Measurements from ENCODE around the gene OR2AG1. TPM values are rescaled to one million over a fixed set of nuclear protein-coding genes. Genes with fewer than 3 reads are reported as not detected.

OR2AG1 gene
- total RNA-seq: not detected

DNA sequence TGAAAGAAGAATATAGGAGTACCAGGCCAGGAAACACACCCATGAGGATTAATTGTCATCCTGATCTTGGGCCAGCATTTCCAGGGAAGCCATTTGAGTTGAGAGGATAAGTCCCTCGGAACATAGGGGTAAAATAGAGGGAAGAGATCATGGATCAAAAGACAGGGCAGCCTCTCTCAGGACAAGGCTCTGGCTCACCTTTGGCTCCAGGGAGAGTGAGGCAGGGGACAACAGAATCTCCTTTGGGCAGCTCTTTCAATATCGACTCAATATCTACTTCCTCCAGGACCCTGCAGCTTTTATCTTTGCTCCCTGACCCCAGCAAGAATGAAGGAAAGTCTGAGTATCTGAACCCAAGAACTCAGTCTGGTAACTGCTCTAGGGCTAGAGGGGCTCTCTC lies at the start of gene OR2AG1:
OR2AG1 (plus strand) TSS at position 301 of the 400 bp plus-strand sequence. CDS start 2,018 bp downstream, outside the sequence.
- no peak within 1 kb of the TSS for H3K27ac Mint-ChIP-seq
- no peak within 1 kb of the TSS for H3K4me3 Mint-ChIP-seq
- no peaks in the 10 kb centered on the region for H3K36me3 Mint-ChIP-seq (ENCODE audit: insufficient read depth in 2 of 2)
- H3K4me1 Mint-ChIP-seq (ENCODE audit: low read depth): no peaks in the 10 kb centered on the region
- no peaks in the 10 kb centered on the region for H3K27me3 Mint-ChIP-seq (ENCODE audit: low read depth)
- DNase-seq (no peak), ATAC-seq (replicated peaks in 1 of 2) (no peak)
- H3K9me3 Mint-ChIP-seq: no peaks in the 10 kb centered on the region

DNA sequence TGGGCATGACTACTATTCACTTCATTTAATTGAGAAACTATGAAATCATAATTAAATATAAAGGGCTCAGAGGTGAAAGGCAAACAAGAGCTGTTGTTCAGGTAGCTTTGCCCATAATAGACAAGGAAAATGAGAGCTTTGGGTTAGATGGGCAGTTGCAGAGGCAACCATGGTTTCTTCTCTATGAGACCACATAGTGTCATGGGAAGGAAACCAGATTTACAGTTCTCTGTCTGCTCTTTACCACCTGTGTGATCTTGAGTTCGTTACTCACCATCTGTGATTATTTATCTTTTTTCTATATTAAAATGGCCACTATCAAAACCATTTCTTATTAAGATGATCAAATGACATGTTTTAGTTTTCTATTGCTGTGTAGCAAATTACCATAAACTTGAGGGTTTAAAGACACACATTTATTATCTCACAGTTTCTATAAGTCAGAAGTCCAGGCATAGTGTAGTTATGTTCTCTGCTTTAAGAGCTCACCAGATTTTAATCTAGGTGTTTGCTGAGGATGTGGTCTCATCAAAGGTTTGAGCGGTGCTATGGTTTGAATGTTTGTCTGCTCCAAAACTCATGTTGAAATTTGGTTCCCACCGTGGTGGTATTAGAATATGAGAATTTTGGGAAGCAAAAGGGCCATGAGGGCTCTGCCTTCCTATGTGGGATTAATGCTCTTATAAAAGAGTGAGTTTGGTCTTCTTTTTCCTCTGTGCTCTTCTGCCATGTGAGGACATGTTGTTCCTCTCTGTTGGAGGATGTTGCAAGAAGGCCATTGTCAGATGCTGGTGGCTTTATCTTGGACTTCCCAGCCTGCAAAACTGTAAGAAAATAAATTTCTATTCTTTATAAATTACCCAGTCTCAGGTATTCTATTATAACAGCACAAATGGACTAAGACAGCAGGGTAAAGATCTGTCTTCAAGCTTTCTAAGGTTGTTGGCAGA lies 49.2 kb upstream of the OR2AG1 start:
- H3K4me1 Mint-ChIP-seq (ENCODE audit: low read depth): peaks cover 85% of the 10 kb centered on the region

DNA sequence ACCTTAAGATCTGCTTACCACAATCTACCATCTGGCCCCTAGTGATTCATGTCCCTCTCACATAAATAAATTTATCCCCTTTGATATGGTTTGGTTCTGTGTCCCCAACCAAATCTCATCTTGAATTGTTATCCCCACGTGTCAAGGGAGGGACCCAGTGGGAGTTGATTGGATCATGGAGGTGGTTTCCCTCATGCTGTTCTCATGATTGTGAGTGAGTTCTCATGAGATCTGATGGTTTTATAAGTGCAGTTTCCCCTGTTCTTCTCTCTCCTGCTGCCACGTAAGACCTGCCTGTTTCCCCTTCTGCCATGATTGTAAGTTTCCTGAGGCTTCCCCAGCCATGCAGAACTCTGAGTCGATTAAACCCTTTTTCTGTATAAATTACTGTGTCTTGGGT lies 48.2 kb upstream of the OR2AG1 start:
- Mint-ChIP-seq H3K4me1 (ENCODE audit: low read depth) (peaks cover 82% of the 10 kb centered on the region), H3K36me3 (ENCODE audit: insufficient read depth in 2 of 2) (peaks cover 11 to 27% of the 10 kb centered on the region in 2 donors), H3K9me3 (peaks cover 0 to 1% of the 10 kb centered on the region in 2 donors), H3K27ac (peak overlapping the region; percentile 98), H3K27me3 (ENCODE audit: low read depth) (no peaks in the 10 kb centered on the region), H3K4me3 (peak overlapping the region; percentile 49 to 69)
- ATAC-seq (replicated peaks in 1 of 2) (peak in 1 of 2 donors; percentile 5), DNase-seq (no peak)

More for the DNA sequence above, 49.2 kb upstream of the OR2AG1 start:
- DNase-seq: peak in 1 of 2 donors; percentile 17
- peak; percentile 64 to 68 for ATAC-seq (replicated peaks in 1 of 2)
- peak overlapping the region; percentile 92 for H3K27ac Mint-ChIP-seq
- H3K4me3 Mint-ChIP-seq: peak overlapping the region; percentile 8 to 67
- no peaks in the 10 kb centered on the region for H3K27me3 Mint-ChIP-seq (ENCODE audit: low read depth)
- peaks cover 0 to 1% of the 10 kb centered on the region in 2 donors for H3K9me3 Mint-ChIP-seq
- peaks cover 11 to 30% of the 10 kb centered on the region in 2 donors for H3K36me3 Mint-ChIP-seq (ENCODE audit: insufficient read depth in 2 of 2)

DNA sequence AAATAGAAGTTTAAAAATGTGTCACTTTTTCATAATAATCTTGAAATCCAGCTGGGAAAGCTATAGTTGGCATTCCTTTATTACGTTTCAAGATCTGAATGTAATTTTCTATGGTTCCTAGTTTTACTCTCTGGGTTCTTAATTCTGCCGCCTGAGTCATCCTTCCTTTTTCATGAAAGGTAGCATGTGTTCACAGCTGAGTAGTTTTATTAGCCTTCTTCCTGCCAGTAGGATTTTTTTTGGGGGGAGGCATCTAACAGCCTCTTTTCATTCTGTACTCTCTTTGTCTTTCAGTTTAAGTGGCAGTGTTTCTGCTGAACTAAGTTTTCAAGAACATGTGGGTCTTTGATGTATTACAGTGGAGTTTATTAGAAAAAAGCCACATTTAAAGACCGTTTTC lies 47.5 kb upstream of the OR2AG1 start:
- Mint-ChIP-seq H3K4me1 (ENCODE audit: low read depth) (peaks cover 85% of the 10 kb centered on the region), H3K4me3 (peak overlapping the region; percentile 49 to 69), H3K9me3 (peaks cover 0 to 1% of the 10 kb centered on the region in 2 donors), H3K36me3 (ENCODE audit: insufficient read depth in 2 of 2) (peaks cover 12 to 23% of the 10 kb centered on the region in 2 donors), H3K27me3 (ENCODE audit: low read depth) (no peaks in the 10 kb centered on the region), H3K27ac (peak overlapping the region; percentile 98)
- DNase-seq (no peak), ATAC-seq (replicated peaks in 1 of 2) (no peak)

- peak overlapping the region; percentile 13 to 49 for H3K4me3 Mint-ChIP-seq
- H3K36me3 Mint-ChIP-seq (ENCODE audit: insufficient read depth in 2 of 2): peaks cover 12 to 26% of the 10 kb centered on the region in 2 donors
- ATAC-seq (replicated peaks in 1 of 2): peak; percentile 49 to 72
These were observed 46.2 kb upstream of the OR2AG1 start for GRCh38 chr11:6736495-6737121.

DNA sequence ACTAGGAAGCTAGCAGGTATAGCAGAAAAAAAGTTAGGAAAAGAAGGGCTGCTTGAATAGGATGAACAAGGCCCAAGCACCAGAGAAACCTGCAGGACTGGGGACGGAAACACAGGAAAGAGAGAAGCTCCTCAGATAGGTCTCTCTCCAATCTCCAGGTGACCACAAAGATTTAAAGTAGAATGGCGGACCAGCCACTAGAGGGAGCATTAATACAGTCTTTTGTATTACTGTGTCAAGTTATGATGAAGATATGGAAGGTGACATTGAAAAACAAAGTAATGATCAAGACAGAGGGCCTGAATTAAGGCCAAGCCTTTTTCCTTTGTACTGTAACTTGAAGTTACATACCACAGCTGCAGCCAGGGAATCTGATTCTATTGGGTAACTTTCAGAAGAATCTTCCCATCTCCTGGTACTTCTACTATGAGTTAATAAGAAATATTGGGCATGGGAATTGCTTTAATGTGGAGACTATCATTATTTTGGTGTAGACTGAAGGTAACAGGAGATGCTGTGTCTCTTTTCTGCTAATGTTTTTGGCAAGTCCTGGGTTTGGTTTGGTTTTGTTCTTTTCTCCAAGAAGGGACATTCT lies 44.9 kb upstream of the OR2AG1 start:
- Mint-ChIP-seq H3K27me3 (ENCODE audit: low read depth) (no peaks in the 10 kb centered on the region), H3K4me3 (peak overlapping the region; percentile 7 to 25), H3K4me1 (ENCODE audit: low read depth) (peaks cover 78% of the 10 kb centered on the region), H3K9me3 (no peaks in the 10 kb centered on the region), H3K36me3 (ENCODE audit: insufficient read depth in 2 of 2) (peaks cover 8 to 19% of the 10 kb centered on the region in 2 donors), H3K27ac (peak overlapping the region; percentile 49)
- DNase-seq (peak; percentile 65), ATAC-seq (replicated peaks in 1 of 2) (peak; percentile 54 to 65)

More at GRCh38 chr11:6736495-6737121, 46.2 kb upstream of the OR2AG1 start:
- Mint-ChIP-seq H3K4me1 (ENCODE audit: low read depth) (peaks cover 91% of the 10 kb centered on the region), H3K9me3 (peaks cover 0 to 1% of the 10 kb centered on the region in 2 donors), H3K27ac (peak overlapping the region; percentile 98), H3K27me3 (ENCODE audit: low read depth) (no peaks in the 10 kb centered on the region)
- DNase-seq: no peak

DNA sequence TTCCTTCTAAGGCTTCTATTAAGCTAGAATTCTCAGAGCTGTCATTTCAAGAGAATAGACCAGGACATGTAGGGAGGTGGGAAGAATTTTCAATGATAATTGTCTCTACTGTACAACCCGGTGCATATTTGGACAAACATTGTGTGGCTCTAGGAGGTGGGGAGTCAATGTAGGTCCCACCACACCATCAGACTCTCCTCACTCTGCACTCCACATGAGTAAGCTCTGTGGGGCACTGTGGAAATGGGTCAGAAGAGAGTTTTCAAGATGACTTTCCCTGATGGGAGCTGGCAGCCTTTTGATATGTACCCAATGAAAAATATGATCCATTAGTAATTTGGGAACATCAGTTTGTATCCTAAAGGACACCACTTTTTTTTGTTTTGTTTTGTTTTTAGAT lies 44.2 kb upstream of the OR2AG1 start:
- peak in 1 of 2 donors; percentile 24 for ATAC-seq (replicated peaks in 1 of 2)

GRCh38 chr11:6742260-6742659 lies 40.6 kb upstream of the OR2AG1 start:
- Mint-ChIP-seq H3K36me3 (ENCODE audit: insufficient read depth in 2 of 2) (peaks cover 5% of the 10 kb centered on the region in 2 donors), H3K4me1 (ENCODE audit: low read depth) (peaks cover 35% of the 10 kb centered on the region), H3K9me3 (no peaks in the 10 kb centered on the region), H3K27ac (peak overlapping the region; percentile 42), H3K4me3 (no peak overlapping the region), H3K27me3 (ENCODE audit: low read depth) (no peaks in the 10 kb centered on the region)
- peak; percentile 20 to 43 for DNase-seq
- ATAC-seq (replicated peaks in 1 of 2): peak; percentile 16 to 33

More for the DNA sequence above, 44.2 kb upstream of the OR2AG1 start:
- peak overlapping the region; percentile 49 for H3K27ac Mint-ChIP-seq
- no peaks in the 10 kb centered on the region for H3K9me3 Mint-ChIP-seq
- H3K36me3 Mint-ChIP-seq (ENCODE audit: insufficient read depth in 2 of 2): peaks cover 8 to 17% of the 10 kb centered on the region in 2 donors
- peaks cover 72% of the 10 kb centered on the region for H3K4me1 Mint-ChIP-seq (ENCODE audit: low read depth)
- no peaks in the 10 kb centered on the region for H3K27me3 Mint-ChIP-seq (ENCODE audit: low read depth)
- DNase-seq: no peak
- peak overlapping the region in 1 of 2 donors; percentile 7 for H3K4me3 Mint-ChIP-seq

- peaks cover 4 to 5% of the 10 kb centered on the region in 2 donors for H3K36me3 Mint-ChIP-seq (ENCODE audit: insufficient read depth in 2 of 2)
- H3K27me3 Mint-ChIP-seq (ENCODE audit: low read depth): no peaks in the 10 kb centered on the region
- H3K9me3 Mint-ChIP-seq: no peaks in the 10 kb centered on the region
- H3K4me3 Mint-ChIP-seq: no peak overlapping the region
- H3K4me1 Mint-ChIP-seq (ENCODE audit: low read depth): peaks cover 12% of the 10 kb centered on the region
- DNase-seq (no peak), ATAC-seq (replicated peaks in 1 of 2) (no peak)
- H3K27ac Mint-ChIP-seq: no peak overlapping the region
These were observed 37.8 kb upstream of the OR2AG1 start for GRCh38 chr11:6745018-6745417.

GRCh38 chr11:6745465-6746015 lies 37.3 kb upstream of the OR2AG1 start:
- no peak for DNase-seq
- H3K4me1 Mint-ChIP-seq (ENCODE audit: low read depth): peaks cover 7% of the 10 kb centered on the region
- ATAC-seq (replicated peaks in 1 of 2): peak; percentile 27 to 33
- no peaks in the 10 kb centered on the region for H3K9me3 Mint-ChIP-seq
- H3K27me3 Mint-ChIP-seq (ENCODE audit: low read depth): no peaks in the 10 kb centered on the region
- no peak overlapping the region for H3K27ac Mint-ChIP-seq
- no peak overlapping the region for H3K4me3 Mint-ChIP-seq
- H3K36me3 Mint-ChIP-seq (ENCODE audit: insufficient read depth in 2 of 2): peaks cover 4 to 5% of the 10 kb centered on the region in 2 donors

DNA sequence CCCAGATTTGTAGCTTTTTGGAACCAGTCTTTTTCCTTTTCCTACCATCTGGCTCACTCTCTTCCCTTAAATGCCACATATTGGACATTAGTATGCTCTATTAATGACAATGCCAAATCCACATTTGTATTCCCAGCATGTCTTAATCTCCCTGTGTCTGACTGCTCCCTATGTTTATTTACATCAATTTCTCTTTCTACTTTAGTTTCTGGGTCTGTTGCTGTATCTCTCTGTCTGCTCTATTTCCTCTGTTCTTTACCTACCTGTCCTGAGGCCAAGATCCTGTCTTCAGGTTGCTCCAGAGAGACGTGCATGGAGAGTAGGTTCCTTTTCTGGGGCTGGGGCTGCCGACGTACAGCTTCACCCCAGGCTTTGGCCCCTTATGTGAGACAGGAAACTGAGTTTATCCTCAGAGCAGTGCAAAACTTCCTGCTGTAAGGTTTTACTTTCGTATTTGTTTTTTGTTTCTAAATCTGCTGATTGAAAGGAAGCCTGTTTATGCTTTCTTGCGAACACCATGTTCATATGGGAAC lies 36.7 kb upstream of the OR2AG1 start:
- H3K4me3 Mint-ChIP-seq: no peak overlapping the region
- H3K27ac Mint-ChIP-seq: no peak overlapping the region
- H3K9me3 Mint-ChIP-seq: no peaks in the 10 kb centered on the region
- ATAC-seq (replicated peaks in 1 of 2) (peak; percentile 80 to 83), DNase-seq (peak; percentile 38 to 39)
- H3K27me3 Mint-ChIP-seq (ENCODE audit: low read depth): no peaks in the 10 kb centered on the region
- H3K36me3 Mint-ChIP-seq (ENCODE audit: insufficient read depth in 2 of 2): peaks cover 0 to 1% of the 10 kb centered on the region in 2 donors
- H3K4me1 Mint-ChIP-seq (ENCODE audit: low read depth): peaks cover under 1% of the 10 kb centered on the region

- Mint-ChIP-seq H3K36me3 (ENCODE audit: insufficient read depth in 2 of 2) (peaks cover 0 to 1% of the 10 kb centered on the region in 2 donors), H3K27ac (no peak overlapping the region), H3K9me3 (no peaks in the 10 kb centered on the region), H3K27me3 (ENCODE audit: low read depth) (no peaks in the 10 kb centered on the region), H3K4me1 (ENCODE audit: low read depth) (no peaks in the 10 kb centered on the region), H3K4me3 (no peak overlapping the region)
- ATAC-seq (replicated peaks in 1 of 2) (peak; percentile 42 to 47), DNase-seq (no peak)
These were observed 36.2 kb upstream of the OR2AG1 start for GRCh38 chr11:6746626-6747025.

Data from activated T-cell treated with anti-CD3 and anti-CD28 coated beads, Interleukin-2, amount 50 U/mL, for 72 hours (primary cell).